Bladder microvascular endothelial cell (primary cell): ENCODE measurements around the gene MBNL1. TPM values are rescaled to one million over a fixed set of nuclear protein-coding genes. Genes with fewer than 3 reads are reported as not detected.

Experiments used
- total RNA-seq: library from RNA; depleted of rRNA; stranded (reverse); fragments of >200 nt; gene quantifications from 2 replicates; pipeline ENCODE4 v1.2.3, GENCODE V29; 2014

MBNL1 gene
- 214 and 288 TPM in 2 replicates for total RNA-seq

GRCh38 chr3:152268555-152269055 is at the start of gene MBNL1:
TSS of gene MBNL1 (plus strand) at chr3:152268929. CDS start at chr3:152300194, 31,265 bp downstream.

